Progenitor cell of endocrine pancreas (in vitro differentiated cells): ENCODE measurements around the gene FAM177B. TPM values are rescaled to one million over a fixed set of nuclear protein-coding genes. Genes with fewer than 3 reads are reported as not detected.

Experiments used
- DNase-seq: peaks from one replicate; pipeline ENCODE4 v3.0.0; 2021; ENCODE audit warnings: low spot score; ENCODE audit not compliant: unreplicated experiment
- H3K27ac Mint-ChIP-seq: 2 replicates; pipeline ENCODE4 v1.8.0; 2021; ENCODE audit warnings: mild to moderate bottlenecking, moderate library complexity, mixed read lengths
- H3K27me3 Mint-ChIP-seq: 2 replicates; pipeline ENCODE4 v1.8.0; 2021; ENCODE audit warnings: mixed read lengths
- H3K36me3 Mint-ChIP-seq: 2 replicates; pipeline ENCODE4 v1.8.0; 2022; ENCODE audit warnings: mixed read lengths; ENCODE audit not compliant: insufficient read depth
- H3K4me1 Mint-ChIP-seq: 2 replicates; pipeline ENCODE4 v1.8.0; 2021; ENCODE audit warnings: low read depth, mixed read lengths
- H3K4me3 Mint-ChIP-seq: 2 replicates; pipeline ENCODE4 v1.8.0; 2021; ENCODE audit warnings: low read depth, mild to moderate bottlenecking, moderate library complexity, mixed read lengths
- H3K9me3 Mint-ChIP-seq: 2 replicates; pipeline ENCODE4 v1.8.0; 2021; ENCODE audit warnings: low read depth, mixed read lengths
- CTCF ChIP-seq: fragments of 200-600 bp; sonication (generic); IDR thresholded peaks from one replicate; pipeline ENCODE4 v1.5.0; 2021; ENCODE audit warnings: antibody characterized with exemption, mild to moderate bottlenecking; ENCODE audit not compliant: unreplicated experiment
- total RNA-seq: library from RNA; stranded (reverse); gene quantifications from 2 replicates; pipeline ENCODE4 v1.2.1, GENCODE V29; 2021

Gene FAM177B
- total RNA-seq, 1 donor from 2014 or later = not detected

- no peak for TF ChIP-seq CTCF
- H3K27me3 Mint-ChIP-seq = no peaks in the 10 kb centered on the region
- no peaks in the 10 kb centered on the region for H3K4me1 Mint-ChIP-seq
- no peak for DNase-seq
- H3K4me3 Mint-ChIP-seq = no peak overlapping the region
- peaks cover 19% of the 10 kb centered on the region for H3K36me3 Mint-ChIP-seq
- no peaks in the 10 kb centered on the region for H3K9me3 Mint-ChIP-seq
- H3K27ac Mint-ChIP-seq = no peak overlapping the region
Measured at GRCh38 chr1:222728746-222729145, 8.3 kb upstream of the FAM177B start.

- H3K36me3 Mint-ChIP-seq = peaks cover 12% of the 10 kb centered on the region
Measured at GRCh38 chr1:222730866-222731265, 6.1 kb upstream of the FAM177B start.

GRCh38 chr1:222732216-222733159 lies 4.5 kb upstream of the FAM177B start:
- peaks cover 11% of the 10 kb centered on the region for H3K36me3 Mint-ChIP-seq
- no peak for DNase-seq
- H3K4me3 Mint-ChIP-seq = no peak overlapping the region
- H3K27me3 Mint-ChIP-seq = no peaks in the 10 kb centered on the region
- H3K9me3 Mint-ChIP-seq = no peaks in the 10 kb centered on the region
- no peak overlapping the region for H3K27ac Mint-ChIP-seq
- no peak for TF ChIP-seq CTCF
- no peaks in the 10 kb centered on the region for H3K4me1 Mint-ChIP-seq

More at GRCh38 chr1:222730866-222731265, 6.1 kb upstream of the FAM177B start:
- Mint-ChIP-seq H3K9me3 (no peaks in the 10 kb centered on the region), H3K4me1 (no peaks in the 10 kb centered on the region), H3K27me3 (no peaks in the 10 kb centered on the region), H3K4me3 (no peak overlapping the region), H3K27ac (no peak overlapping the region)
- no peak for DNase-seq
- no peak for TF ChIP-seq CTCF

GRCh38 chr1:222734740-222735139 lies 2.3 kb upstream of the FAM177B start:
- no peak overlapping the region for H3K4me3 Mint-ChIP-seq
- TF ChIP-seq CTCF = no peak
- no peaks in the 10 kb centered on the region for H3K9me3 Mint-ChIP-seq
- no peaks in the 10 kb centered on the region for H3K4me1 Mint-ChIP-seq
- no peaks in the 10 kb centered on the region for H3K27me3 Mint-ChIP-seq
- DNase-seq = no peak
- H3K36me3 Mint-ChIP-seq = peaks cover 7% of the 10 kb centered on the region
- H3K27ac Mint-ChIP-seq = no peak overlapping the region

GRCh38 chr1:222736470-222736869 lies 532 bp upstream of the FAM177B start:
- H3K4me3 Mint-ChIP-seq = no peak overlapping the region
- H3K9me3 Mint-ChIP-seq = no peaks in the 10 kb centered on the region
- H3K27ac Mint-ChIP-seq = no peak overlapping the region

More at GRCh38 chr1:222736470-222736869, 532 bp upstream of the FAM177B start:
- TF ChIP-seq CTCF = no peak
- DNase-seq = no peak
- no peaks in the 10 kb centered on the region for H3K27me3 Mint-ChIP-seq
- H3K4me1 Mint-ChIP-seq = no peaks in the 10 kb centered on the region
- H3K36me3 Mint-ChIP-seq = peaks cover 4% of the 10 kb centered on the region
